NCI-H748 treated with DMSO at 0.1 percent for 48 hours (cell line): ENCODE data around the gene ATP10B.

Experiments
- DNase-seq: peaks from one replicate; lab custom pipeline; 2025; lab: John Stamatoyannopoulos, UW

Gene ATP10B

GRCh38 chr5:160548949-160549645 lies 302.9 kb downstream of the ATP10B start:
- no peak for DNase-seq

GRCh38 chr5:160547872-160548271 lies 304.1 kb downstream of the ATP10B start:
- DNase-seq, result no peak

- DNase-seq, result no peak
Observed at GRCh38 chr5:160547061-160547460, 304.9 kb downstream of the ATP10B start.

- no peak for DNase-seq
Observed at GRCh38 chr5:160545832-160546231, 306.2 kb downstream of the ATP10B start.

- DNase-seq, result no peak
Observed at GRCh38 chr5:160543395-160543794, 308.6 kb downstream of the ATP10B start.

GRCh38 chr5:160542840-160543239 lies 309.2 kb downstream of the ATP10B start:
- no peak for DNase-seq

- no peak for DNase-seq
Observed at GRCh38 chr5:160542281-160542680, 309.7 kb downstream of the ATP10B start.

GRCh38 chr5:160539431-160539830 lies 312.6 kb downstream of the ATP10B start:
- no peak for DNase-seq

GRCh38 chr5:160537940-160538339 lies 314.1 kb downstream of the ATP10B start:
- DNase-seq, result no peak

- no peak for DNase-seq
Observed at GRCh38 chr5:160537116-160537515, 314.9 kb downstream of the ATP10B start.

- DNase-seq, result no peak
Observed at GRCh38 chr5:160534914-160535313, 317.1 kb downstream of the ATP10B start.

GRCh38 chr5:160534125-160534524 lies 317.9 kb downstream of the ATP10B start:
- no peak for DNase-seq

GRCh38 chr5:160525471-160526261 lies 326.3 kb downstream of the ATP10B start:
- no peak for DNase-seq

GRCh38 chr5:160524827-160525226 lies 327.2 kb downstream of the ATP10B start:
- no peak for DNase-seq

GRCh38 chr5:160523502-160524163 lies 328.4 kb downstream of the ATP10B start:
- DNase-seq, result no peak

- no peak for DNase-seq
Observed at GRCh38 chr5:160521392-160521663, 330.7 kb downstream of the ATP10B start.

GRCh38 chr5:160520609-160521391 lies 331.2 kb downstream of the ATP10B start:
- no peak for DNase-seq

- DNase-seq, result no peak
Observed at GRCh38 chr5:160516696-160517530, 335.1 kb downstream of the ATP10B start.

- no peak for DNase-seq
Observed at GRCh38 chr5:160514866-160515265, 337.1 kb downstream of the ATP10B start.

- DNase-seq, result no peak
Observed at GRCh38 chr5:160514191-160514590, 337.8 kb downstream of the ATP10B start.

GRCh38 chr5:160513485-160513884 lies 338.5 kb downstream of the ATP10B start:
- no peak for DNase-seq
